Endodermal cell (in vitro differentiated cells): Measurements from ENCODE around the gene ASB15. TPM values are rescaled to one million over a fixed set of nuclear protein-coding genes. Genes with fewer than 3 reads are reported as not detected.
A peak's percentile ranks its signal among the peaks of the same experiment; 100 is the strongest.

Experiments used
- DNase-seq: peaks from one replicate; pipeline ENCODE4 v3.0.0-alpha.2; 2017
- H3K27ac ChIP-seq: 2 replicates; pipeline ENCODE4 v1.5.1; 2013; ENCODE audit warnings: mild to moderate bottlenecking, low read depth, low read length, moderate library complexity
- H3K27me3 ChIP-seq: 2 replicates; pipeline ENCODE4 v1.6.1; 2013; ENCODE audit warnings: mild to moderate bottlenecking, low read length, moderate library complexity; ENCODE audit not compliant: insufficient read depth, control insufficient read depth, poor library complexity, severe bottlenecking
- H3K36me3 ChIP-seq: 2 replicates; pipeline ENCODE4 v1.7.0; 2013; ENCODE audit warnings: mild to moderate bottlenecking, low read length, moderate library complexity; ENCODE audit not compliant: control insufficient read depth, insufficient read depth
- H3K4me1 ChIP-seq: one replicate; pipeline ENCODE4 v1.7.0; 2013; ENCODE audit warnings: low read length; ENCODE audit not compliant: control insufficient read depth, insufficient read depth
- H3K4me3 ChIP-seq: 2 replicates; pipeline ENCODE4 v1.5.1; 2013; ENCODE audit warnings: mild to moderate bottlenecking, low read length, moderate library complexity
- H3K9ac ChIP-seq: 2 replicates; pipeline ENCODE4 v1.6.1; 2013; ENCODE audit warnings: mild to moderate bottlenecking, low read length, moderate library complexity; ENCODE audit not compliant: poor library complexity, severe bottlenecking; ENCODE audit errors: extremely low read depth
- H3K9me3 ChIP-seq: 2 replicates; pipeline ENCODE4 v1.6.1; 2013; ENCODE audit warnings: mild to moderate bottlenecking, low read length, moderate library complexity; ENCODE audit not compliant: control insufficient read depth
- H3K27ac Mint-ChIP-seq: 2 replicates; pipeline ENCODE4 v1.8.0; 2020; ENCODE audit warnings: mixed read lengths
- H3K27me3 Mint-ChIP-seq: 2 replicates; pipeline ENCODE4 v1.8.0; 2021; ENCODE audit warnings: mild to moderate bottlenecking, mixed read lengths; ENCODE audit not compliant: insufficient read depth
- H3K36me3 Mint-ChIP-seq: 2 replicates; pipeline ENCODE4 v1.8.0; 2020; ENCODE audit warnings: low read depth, mixed read lengths
- H3K4me1 Mint-ChIP-seq: 2 replicates; pipeline ENCODE4 v1.8.0; 2020; ENCODE audit warnings: mixed read lengths
- H3K4me3 Mint-ChIP-seq: 2 replicates; pipeline ENCODE4 v1.8.0; 2020; ENCODE audit warnings: mild to moderate bottlenecking, moderate library complexity, mixed read lengths
- H3K9me3 Mint-ChIP-seq: 2 replicates; pipeline ENCODE4 v1.8.0; 2020; ENCODE audit warnings: mild to moderate bottlenecking, mixed read lengths
- WGBS, 2 experiments: methylation state at CpG; one replicate each; pipeline versions ENCODE4 v1.1.5 to v1.1.7; 2013; ENCODE audit warnings: missing lambda C conversion rate in 2 of 2, mixed read lengths in 1 of 2; ENCODE audit not compliant: insufficient coverage in 1 of 2, insufficient read length in 1 of 2; 5-methylcytosine and 5-hydroxymethylcytosine counted together
- total RNA-seq, 2 donors: library from RNA; stranded (reverse); fragmentation: NEBNext Ultra II Directional in 1 of 2; extraction: Animal tissue kit (Norgen Biotek cat#: 25700) in 1 of 2; gene quantifications; 2 replicates in 1 of 2; 3 replicates in 1 of 2; pipeline ENCODE4 v1.2.1, GENCODE V29; 2021
- TF ChIP-seq, protein P1 (sequence below): fragments of 200-600 bp; sonication (generic); conservative IDR thresholded peaks from 2 replicates; pipeline ENCODE4 v1.5.0; 2021; ENCODE audit warnings: antibody characterized with exemption, mild to moderate bottlenecking

ASB15 gene
- total RNA-seq, 2 donors from 2014 or later = not detected

DNA sequence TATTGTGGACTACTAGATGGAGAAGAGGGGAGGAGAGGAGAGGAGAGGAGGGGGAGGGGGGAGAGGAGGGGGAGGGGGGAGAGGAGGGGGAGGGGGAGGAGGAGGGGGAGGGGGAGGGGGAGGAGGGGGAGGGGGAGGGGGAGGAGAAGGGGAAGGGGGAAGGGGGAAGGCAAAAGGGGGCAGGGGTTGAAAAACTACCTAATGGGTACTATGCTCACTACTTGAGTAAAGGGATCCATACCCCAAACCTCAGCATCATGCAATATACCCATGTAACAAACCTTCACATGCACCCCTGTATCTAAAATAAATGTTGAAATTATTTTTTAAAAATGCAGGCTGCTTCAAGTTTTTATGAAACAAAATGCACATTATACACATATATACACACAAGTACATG is 39.0 kb downstream of the ASB15 start:
- Mint-ChIP-seq H3K4me1 (peaks cover 46% of the 10 kb centered on the region), H3K27me3 (no peaks in the 10 kb centered on the region), H3K9me3 (no peaks in the 10 kb centered on the region), H3K27ac (no peak overlapping the region), H3K4me3 (no peak overlapping the region), H3K36me3 (no peaks in the 10 kb centered on the region)
- Histone ChIP-seq H3K4me1 (peaks cover 5% of the 10 kb centered on the region), H3K27ac (no peak overlapping the region), H3K9ac (no peak overlapping the region), H3K36me3 (no peaks in the 10 kb centered on the region), H3K4me3 (no peak overlapping the region), H3K27me3 (no peaks in the 10 kb centered on the region), H3K9me3 (no peaks in the 10 kb centered on the region)
- TF ChIP-seq, protein P1, sequence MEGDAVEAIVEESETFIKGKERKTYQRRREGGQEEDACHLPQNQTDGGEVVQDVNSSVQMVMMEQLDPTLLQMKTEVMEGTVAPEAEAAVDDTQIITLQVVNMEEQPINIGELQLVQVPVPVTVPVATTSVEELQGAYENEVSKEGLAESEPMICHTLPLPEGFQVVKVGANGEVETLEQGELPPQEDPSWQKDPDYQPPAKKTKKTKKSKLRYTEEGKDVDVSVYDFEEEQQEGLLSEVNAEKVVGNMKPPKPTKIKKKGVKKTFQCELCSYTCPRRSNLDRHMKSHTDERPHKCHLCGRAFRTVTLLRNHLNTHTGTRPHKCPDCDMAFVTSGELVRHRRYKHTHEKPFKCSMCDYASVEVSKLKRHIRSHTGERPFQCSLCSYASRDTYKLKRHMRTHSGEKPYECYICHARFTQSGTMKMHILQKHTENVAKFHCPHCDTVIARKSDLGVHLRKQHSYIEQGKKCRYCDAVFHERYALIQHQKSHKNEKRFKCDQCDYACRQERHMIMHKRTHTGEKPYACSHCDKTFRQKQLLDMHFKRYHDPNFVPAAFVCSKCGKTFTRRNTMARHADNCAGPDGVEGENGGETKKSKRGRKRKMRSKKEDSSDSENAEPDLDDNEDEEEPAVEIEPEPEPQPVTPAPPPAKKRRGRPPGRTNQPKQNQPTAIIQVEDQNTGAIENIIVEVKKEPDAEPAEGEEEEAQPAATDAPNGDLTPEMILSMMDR = no peak
- no peak for DNase-seq

DNA sequence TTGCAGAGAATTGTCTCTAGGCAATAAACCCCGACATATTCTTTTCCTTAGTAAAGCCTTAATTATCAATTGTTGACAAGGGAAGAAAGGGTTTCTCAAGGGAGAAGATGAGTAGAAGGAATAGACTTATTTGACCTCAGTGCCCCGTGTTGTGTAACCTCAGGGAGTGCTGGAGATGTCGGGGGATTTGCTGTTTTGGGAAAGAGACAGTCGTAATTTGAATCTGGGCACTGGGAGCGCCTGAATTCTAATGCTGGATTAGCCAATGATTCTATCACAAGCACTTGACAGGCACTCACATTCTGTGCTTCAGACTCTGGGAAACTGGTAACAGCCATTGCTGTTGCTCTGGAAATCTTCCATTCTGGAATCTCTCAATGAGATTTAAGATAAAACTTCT is 40.3 kb downstream of the ASB15 start:
- Histone ChIP-seq H3K27ac (no peak overlapping the region), H3K36me3 (no peaks in the 10 kb centered on the region), H3K9ac (no peak overlapping the region), H3K4me3 (no peak overlapping the region), H3K4me1 (peaks cover 5% of the 10 kb centered on the region), H3K27me3 (no peaks in the 10 kb centered on the region), H3K9me3 (no peaks in the 10 kb centered on the region)
- no peaks in the 10 kb centered on the region for H3K36me3 Mint-ChIP-seq
- 84 to 100% methylated on average over 4 to 5 of the region's 5 CpGs for WGBS, 2 experiments
- H3K9me3 Mint-ChIP-seq = no peaks in the 10 kb centered on the region
- H3K27me3 Mint-ChIP-seq = no peaks in the 10 kb centered on the region
- H3K4me3 Mint-ChIP-seq = no peak overlapping the region
- H3K4me1 Mint-ChIP-seq = peaks cover 42% of the 10 kb centered on the region
- DNase-seq = no peak
- no peak overlapping the region for H3K27ac Mint-ChIP-seq
- TF ChIP-seq, protein P1 = no peak

DNA sequence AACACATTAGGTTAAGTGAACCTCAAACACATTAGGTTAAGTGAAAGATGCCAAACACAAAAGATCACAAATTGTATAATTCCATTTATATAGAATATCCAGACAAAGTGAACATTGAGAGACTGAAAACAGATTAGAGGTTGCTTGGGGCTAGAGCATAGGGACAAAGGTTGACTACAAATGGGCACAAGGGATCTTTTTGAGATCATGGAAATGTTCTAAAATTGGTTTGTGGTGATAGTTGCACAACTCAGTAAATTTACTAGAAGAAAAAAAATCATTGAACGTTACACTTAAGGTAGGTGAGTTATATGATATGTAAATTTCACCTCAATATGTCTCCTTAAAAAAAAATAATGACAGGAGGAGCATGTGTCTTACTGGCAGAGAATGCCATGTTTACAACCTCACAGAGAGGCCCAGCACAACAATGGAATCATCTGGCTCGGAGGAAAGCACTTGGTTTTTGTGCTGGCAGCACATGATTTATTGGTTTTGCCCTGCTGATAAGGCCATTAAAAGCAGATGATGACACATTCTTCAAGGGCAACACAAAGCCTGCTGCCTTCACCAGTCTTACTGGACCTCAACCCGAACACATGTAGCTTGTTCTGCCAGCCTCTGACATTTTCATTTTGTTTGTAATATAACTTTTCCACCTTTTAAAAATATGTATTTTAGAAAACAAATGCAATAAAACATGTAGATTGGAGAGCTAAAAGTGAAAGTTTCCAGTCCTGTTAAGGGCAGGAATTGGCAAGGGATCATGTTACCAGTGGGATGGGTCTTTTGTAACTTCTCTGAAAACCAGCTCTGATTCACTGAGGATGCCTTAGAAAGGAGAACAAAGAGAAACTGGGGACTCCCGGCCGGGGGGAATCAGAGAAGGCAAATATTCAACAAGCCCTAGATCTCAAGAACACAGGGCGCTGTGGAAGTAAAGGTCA is 42.1 kb downstream of the ASB15 start:
- DNase-seq = peak; percentile 81
- peak overlapping the region; percentile 1 for H3K27ac Mint-ChIP-seq
- H3K27me3 Mint-ChIP-seq = no peaks in the 10 kb centered on the region
- peak overlapping the region; percentile 2 for H3K4me3 Mint-ChIP-seq
- Histone ChIP-seq H3K9ac (no peak overlapping the region), H3K9me3 (no peaks in the 10 kb centered on the region), H3K27ac (peak overlapping the region; percentile 93), H3K4me3 (peak overlapping the region; percentile 3), H3K36me3 (no peaks in the 10 kb centered on the region), H3K27me3 (no peaks in the 10 kb centered on the region), H3K4me1 (peaks cover 7% of the 10 kb centered on the region)
- H3K9me3 Mint-ChIP-seq = no peaks in the 10 kb centered on the region
- TF ChIP-seq, protein P1 = no peak
- peaks cover 31% of the 10 kb centered on the region for H3K4me1 Mint-ChIP-seq
- H3K36me3 Mint-ChIP-seq = no peaks in the 10 kb centered on the region
- 33 to 36% methylated on average over 1 to 6 of the region's 6 CpGs for WGBS, 2 experiments
